GM21717 (cell line): Measurements from ENCODE around the gene DENND1A.

Source experiments
- ATAC-seq: cut with Tn5 transposase; IDR thresholded peaks from one replicate; pipeline ENCODE4 v1.9.1; 2021; ENCODE audit warnings: mild to moderate bottlenecking, moderate library complexity; ENCODE audit not compliant: unreplicated experiment

Gene DENND1A

DNA sequence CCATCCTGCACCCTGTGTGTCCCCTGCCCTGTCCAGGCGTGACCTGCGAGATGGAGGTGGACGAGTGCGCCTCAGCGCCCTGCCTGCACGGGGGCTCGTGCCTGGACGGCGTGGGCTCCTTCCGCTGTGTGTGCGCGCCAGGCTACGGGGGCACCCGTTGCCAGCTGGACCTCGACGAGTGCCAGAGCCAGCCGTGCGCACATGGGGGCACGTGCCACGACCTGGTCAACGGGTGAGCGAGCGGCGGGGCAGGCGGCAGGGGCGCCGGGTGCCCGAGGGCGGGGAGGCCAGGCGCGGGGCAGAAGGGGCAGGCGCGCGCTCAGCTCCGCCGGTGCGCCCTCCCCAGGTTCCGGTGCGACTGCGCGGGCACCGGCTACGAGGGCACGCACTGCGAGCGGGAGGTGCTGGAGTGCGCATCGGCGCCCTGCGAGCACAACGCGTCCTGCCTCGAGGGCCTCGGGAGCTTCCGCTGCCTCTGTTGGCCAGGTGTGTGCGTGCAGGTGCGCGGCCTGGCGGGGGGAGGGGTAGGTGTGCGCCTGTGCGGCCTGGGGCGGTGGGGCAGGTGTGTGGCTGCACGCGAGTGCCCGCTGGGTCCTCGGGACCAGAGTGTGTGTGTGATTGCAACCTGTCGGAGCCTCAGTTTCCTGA is 563.9 kb downstream of the DENND1A start:
- ATAC-seq: no peak

GRCh38 chr9:123365287-123365880 is 564.5 kb downstream of the DENND1A start:
- no peak for ATAC-seq

DNA sequence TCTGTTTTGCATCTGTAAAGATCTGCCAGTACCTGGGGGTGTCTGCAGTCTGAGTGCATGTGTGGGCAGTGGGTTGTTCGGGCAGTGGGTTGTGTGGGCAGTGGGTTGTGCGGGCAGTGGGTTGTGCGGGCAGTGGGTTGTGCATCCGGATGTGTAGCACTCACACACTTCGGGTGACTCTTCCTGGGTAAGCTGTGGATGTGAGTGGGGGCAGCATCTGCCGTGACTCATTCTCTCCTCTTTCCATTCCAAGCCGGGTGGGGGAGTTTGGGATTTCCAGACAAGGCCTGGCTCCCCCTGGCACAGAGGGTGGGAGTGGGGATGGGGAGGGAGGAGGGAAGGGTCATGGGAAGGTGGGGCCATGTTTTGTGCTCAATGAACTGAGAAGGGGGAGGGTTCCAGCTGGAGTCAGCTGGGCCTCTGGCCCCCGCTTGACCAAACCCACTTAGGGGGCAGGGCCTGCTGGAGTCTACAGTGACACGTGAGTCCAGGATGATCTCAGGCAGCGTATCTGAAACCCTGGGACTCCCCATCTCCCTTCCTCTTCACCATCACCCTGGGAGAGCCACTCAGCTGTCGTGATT is 565.6 kb downstream of the DENND1A start:
- ATAC-seq: no peak

GRCh38 chr9:123362856-123363255 is 567.1 kb downstream of the DENND1A start:
- no peak for ATAC-seq

- ATAC-seq: no peak
These were observed 568.0 kb downstream of the DENND1A start for GRCh38 chr9:123361731-123362510.

DNA sequence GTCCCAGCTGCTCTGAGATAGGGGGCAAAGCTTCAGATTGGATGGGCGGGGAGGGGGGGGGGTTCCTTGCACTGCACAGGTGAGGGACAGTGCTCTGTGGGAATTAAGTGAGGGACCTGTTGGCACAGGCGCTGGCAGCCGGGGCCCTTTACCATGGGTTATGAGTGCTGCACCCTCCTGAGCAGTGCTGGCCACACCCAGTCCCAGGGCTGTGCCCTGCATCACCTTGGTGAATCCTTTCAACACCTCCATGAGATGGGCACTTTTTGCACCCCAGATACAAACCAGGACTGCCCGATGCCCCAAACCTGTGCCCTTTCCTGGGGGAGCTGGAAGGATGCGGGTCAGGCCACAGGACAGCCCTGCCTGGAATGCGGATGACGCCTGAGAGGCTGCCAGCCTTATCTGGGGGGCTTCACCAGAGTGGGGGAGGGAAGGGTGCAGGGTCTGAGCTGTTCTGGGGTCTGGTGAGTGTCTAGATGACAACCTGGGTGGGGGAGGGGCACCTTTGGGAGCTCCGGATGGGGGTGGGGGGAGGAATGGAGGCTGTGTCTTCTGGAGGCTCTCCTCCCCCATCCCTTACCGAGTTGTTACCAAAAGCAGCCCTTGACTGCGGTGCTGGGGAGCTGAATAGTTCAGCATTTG is 568.7 kb downstream of the DENND1A start:
- ATAC-seq: no peak

DNA sequence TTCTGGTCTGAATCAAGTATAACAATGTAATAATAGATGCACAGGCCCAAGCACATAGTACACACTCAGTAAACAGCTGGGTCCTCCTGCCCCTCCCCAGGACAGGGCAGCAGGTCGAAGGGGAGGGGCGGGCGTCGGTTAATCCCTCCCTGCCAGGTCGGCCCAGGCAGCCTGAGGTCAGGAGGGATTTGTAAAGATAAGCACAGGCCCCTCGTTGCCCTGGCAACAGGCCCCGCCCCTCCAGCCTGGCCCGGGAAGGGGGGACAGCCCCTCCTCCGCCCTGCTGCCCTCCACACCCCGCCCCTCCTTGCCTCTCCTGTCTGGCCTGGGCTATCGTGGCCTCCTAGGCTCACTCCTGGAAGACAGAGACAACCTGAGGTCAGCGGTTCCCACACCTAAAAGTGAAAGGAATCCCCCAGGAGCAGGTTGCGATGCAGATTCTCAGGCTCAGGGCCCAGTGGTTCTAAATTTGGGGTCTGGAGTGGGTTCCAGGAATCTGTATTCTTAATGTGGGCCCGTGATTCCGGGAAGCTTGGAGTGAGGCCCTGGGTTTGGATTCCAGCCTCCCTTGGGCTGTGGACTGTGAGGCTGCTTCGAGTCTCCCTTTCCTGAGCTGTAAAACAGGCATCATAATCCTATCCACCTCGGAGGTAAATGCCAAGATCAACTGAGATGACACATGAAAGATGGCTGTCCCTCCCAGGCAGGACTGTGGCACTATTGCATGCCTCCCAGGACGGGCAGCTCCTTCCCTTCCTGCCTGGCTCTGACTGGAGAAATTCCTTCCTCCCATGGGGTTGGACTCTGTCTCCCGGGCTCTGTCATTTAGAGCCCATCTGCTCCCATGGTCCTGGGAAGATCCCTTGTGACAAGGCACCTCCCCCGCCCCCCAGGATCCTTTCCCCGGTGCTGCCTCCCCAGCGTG is 569.5 kb downstream of the DENND1A start:
- no peak for ATAC-seq

GRCh38 chr9:123359546-123359945 is 570.4 kb downstream of the DENND1A start:
- no peak for ATAC-seq

DNA sequence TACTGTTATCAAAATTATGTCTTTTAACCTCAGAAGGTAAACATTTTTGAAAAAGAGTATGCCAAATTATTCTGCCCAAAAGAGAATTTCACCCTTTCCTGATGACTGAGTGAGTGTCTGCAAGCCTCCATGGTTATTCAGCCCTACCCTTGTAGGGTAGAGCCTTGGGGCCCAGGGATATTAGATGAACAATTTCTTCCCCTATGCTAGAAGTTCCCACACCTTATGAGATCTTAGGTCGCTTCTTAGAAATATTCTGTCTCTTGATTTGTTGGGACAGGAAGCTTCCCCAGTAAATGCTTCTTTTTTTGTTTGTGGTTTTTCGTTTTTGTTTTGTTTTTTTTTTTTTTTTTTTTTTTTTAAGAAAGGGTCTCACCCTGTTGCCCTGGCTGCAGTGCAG is 570.8 kb downstream of the DENND1A start:
- no peak for ATAC-seq

- ATAC-seq: no peak
These were observed 571.6 kb downstream of the DENND1A start for GRCh38 chr9:123358181-123358905.

GRCh38 chr9:123357743-123358059 is 572.2 kb downstream of the DENND1A start:
- no peak for ATAC-seq

DNA sequence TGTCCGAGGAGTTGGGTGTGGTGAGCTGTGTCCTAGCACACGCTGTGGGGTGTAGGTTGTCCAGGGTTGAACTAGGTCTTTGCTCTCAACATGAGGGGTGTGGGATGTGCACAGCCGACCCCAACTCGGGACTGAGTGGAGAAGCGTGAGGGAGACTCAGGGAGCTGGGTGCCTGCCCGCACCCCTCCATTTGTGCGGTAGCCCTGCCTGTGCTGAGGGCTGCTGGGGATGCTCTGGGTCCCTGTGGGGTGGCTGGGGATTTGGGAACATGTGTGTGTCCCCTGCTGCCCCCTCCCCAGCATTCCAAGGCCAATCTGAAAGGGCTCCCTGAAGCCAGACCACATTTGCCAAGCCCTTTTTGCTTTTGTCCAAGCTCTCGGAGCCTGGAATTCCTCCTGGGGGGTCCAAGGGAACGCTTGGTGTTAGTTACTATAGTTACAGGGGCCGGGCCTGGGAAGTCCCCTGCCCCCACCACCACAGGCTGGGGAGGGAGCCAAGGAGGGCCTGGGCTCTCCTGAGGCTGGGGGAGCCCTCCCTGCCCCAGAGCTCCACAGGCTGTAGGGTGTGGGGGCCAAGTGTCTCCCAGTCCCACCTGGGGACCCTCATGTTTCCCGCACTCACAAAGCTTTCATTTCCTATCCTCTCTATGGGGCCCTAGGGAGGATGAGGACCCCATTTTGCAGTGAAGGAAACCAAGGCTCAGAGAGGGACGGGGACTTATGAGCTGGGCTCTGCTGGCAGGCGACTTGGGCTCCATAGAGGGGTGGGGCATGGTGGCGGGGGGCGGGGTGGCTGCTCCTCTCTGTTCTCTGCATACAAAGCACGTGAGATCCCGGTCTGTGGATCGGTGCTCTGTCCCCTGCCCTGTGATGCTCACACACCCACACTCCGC is 572.8 kb downstream of the DENND1A start:
- ATAC-seq: no peak

GRCh38 chr9:123355761-123356431 is 574.0 kb downstream of the DENND1A start, which contains the start of gene CRB2:
Gene CRB2 (plus strand): TSS chr9:123356197. CDS start chr9:123356261, 64 bp downstream.
- ATAC-seq: no peak

GRCh38 chr9:123354806-123355508 is 575.0 kb downstream of the DENND1A start:
- no peak for ATAC-seq

GRCh38 chr9:123353984-123354591 is 575.8 kb downstream of the DENND1A start:
- ATAC-seq: peak; percentile 65

- no peak for ATAC-seq
These were observed 576.9 kb downstream of the DENND1A start for GRCh38 chr9:123353041-123353440.
